PC-9 (cell line): ENCODE measurements around the gene ATP5ME.

Experiments
- CTCF ChIP-seq: fragments of 200-600 bp; sonication (generic); conservative IDR thresholded peaks from 2 replicates; pipeline ENCODE4 v1.6.1; 2017; ENCODE audit warnings: mixed run types, antibody characterized with exemption, mild to moderate bottlenecking, moderate library complexity
- EZH2 ChIP-seq: fragments of 200-600 bp; sonication (generic); IDR thresholded peaks from 2 replicates; pipeline ENCODE4 v1.8.0; 2017; ENCODE audit warnings: antibody characterized with exemption, low read depth

DNA sequence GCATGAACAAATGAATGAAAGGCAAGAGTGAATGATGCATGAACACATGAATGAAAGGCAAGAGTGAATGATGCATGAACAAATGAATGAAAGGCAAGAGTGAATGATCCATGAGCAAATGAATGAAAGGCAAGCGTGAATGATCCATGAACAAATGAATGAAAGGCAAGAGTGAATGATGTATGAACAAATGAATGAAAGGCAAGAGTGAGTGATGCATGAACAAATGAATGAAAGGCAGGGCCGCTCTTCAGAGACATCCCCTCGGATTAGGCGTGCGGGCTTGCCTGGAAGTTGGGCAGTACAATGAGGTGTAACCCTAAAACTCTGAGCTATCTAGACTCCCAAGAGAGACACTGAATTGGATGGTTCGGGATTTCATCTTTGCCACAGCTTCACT, 35.3 kb upstream of the ATP5ME start:
- no peak for TF ChIP-seq CTCF
- no peak for TF ChIP-seq EZH2
